ENCODE data around the gene DSCAML1.

Gene DSCAML1

DNA sequence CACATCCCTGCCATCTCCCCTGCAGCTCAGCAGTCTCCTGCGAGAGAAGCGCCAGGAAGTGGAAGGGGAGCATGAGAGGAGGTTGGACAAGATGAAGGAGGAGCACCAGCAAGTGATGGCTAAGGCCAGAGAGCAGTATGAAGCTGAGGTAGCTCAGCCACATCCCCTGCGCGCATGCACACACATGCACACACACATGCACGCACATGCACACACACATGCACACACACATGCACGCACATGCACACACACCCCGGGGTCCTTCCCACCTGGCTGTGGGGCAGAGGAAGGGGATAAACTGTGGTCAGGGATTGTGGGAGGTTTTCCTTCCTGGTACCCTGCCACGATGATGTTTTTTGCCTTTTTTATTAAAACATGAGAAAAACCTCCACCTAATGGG, 404.0 kb downstream of the DSCAML1 start:
- Histone ChIP-seq H4K20me1 (ENCODE audit: insufficient read depth, low read length) (no peaks in the 10 kb centered on the region), H3K4me3 (ENCODE audit: low read depth, low read length, poor library complexity, severe bottlenecking) (no peak overlapping the region), H2AFZ (ENCODE audit: low read length) (no peak overlapping the region), H3K27me3 (ENCODE audit: insufficient read depth, low read length) (no peaks in the 10 kb centered on the region), H3K27ac (ENCODE audit: low read depth, low read length, poor library complexity, severe bottlenecking) (no peak overlapping the region), H3K36me3 (ENCODE audit: insufficient read depth, low read length) (peaks cover 18% of the 10 kb centered on the region), H3K9ac (ENCODE audit: low read length) (no peak overlapping the region), H3K9me3 (ENCODE audit: low read length) (no peaks in the 10 kb centered on the region), H3K9me2 (ENCODE audit: low read depth, low read length) (no peaks in the 10 kb centered on the region), H3K4me2 (ENCODE audit: low read length) (no peak overlapping the region), H3K4me1 (ENCODE audit: insufficient read depth, low read length, severe bottlenecking) (no peaks in the 10 kb centered on the region), H3K79me2 (ENCODE audit: insufficient read depth, low read length) (no peaks in the 10 kb centered on the region), H3F3A (ENCODE audit: insufficient read depth, low read length) (no peaks in the 10 kb centered on the region)
- TF ChIP-seq, protein P1, sequence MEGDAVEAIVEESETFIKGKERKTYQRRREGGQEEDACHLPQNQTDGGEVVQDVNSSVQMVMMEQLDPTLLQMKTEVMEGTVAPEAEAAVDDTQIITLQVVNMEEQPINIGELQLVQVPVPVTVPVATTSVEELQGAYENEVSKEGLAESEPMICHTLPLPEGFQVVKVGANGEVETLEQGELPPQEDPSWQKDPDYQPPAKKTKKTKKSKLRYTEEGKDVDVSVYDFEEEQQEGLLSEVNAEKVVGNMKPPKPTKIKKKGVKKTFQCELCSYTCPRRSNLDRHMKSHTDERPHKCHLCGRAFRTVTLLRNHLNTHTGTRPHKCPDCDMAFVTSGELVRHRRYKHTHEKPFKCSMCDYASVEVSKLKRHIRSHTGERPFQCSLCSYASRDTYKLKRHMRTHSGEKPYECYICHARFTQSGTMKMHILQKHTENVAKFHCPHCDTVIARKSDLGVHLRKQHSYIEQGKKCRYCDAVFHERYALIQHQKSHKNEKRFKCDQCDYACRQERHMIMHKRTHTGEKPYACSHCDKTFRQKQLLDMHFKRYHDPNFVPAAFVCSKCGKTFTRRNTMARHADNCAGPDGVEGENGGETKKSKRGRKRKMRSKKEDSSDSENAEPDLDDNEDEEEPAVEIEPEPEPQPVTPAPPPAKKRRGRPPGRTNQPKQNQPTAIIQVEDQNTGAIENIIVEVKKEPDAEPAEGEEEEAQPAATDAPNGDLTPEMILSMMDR (IDR thresholded peaks at IDR 0.05; ENCODE audit: low read length): no peak
- TF ChIP-seq EZH2 (IDR thresholded peaks at IDR 0.05; ENCODE audit: borderline replicate concordance, low read length): no peak

DNA sequence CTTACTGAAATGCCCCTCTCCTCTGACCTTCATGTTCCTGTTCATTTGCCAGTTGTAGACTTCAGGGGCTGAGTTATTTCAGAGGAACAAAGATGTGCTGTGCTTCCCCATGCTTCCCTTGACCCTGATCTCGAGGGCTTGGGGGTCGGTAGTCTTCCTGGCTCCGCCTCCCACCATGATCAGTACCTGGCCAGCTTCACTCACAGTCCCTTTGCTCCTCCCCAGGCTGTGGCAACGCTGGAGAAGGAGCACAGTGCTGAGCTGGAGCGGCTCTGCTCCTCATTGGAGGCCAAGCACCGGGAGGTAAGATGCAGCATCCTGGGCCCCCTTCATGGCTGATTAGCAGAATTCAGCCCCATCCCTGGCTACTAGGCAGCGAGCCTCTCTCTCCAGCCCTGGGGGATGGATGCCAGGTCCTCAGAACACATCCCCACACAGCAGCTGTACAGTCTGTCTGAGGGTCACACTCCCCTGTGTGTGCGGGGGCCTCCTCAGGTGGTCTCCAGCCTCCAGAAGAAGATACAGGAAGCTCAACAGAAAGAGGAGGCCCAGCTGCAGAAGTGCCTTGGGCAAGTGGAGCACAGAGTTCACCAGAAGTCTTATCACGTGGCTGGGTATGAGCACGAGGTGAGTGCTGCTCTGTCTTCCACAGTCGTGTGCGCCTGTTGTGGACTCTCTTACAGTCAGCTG, 404.9 kb downstream of the DSCAML1 start:
- H3K9ac ChIP-seq (ENCODE audit: low read length): no peak overlapping the region
- H3K4me3 ChIP-seq (ENCODE audit: low read depth, low read length, poor library complexity, severe bottlenecking): no peak overlapping the region
- no peaks in the 10 kb centered on the region for H3F3A ChIP-seq (ENCODE audit: insufficient read depth, low read length)
- H3K9me2 ChIP-seq (ENCODE audit: low read depth, low read length): no peaks in the 10 kb centered on the region
- TF ChIP-seq, protein P1 (IDR thresholded peaks at IDR 0.05; ENCODE audit: low read length): no peak
- no peak for TF ChIP-seq EZH2 (IDR thresholded peaks at IDR 0.05; ENCODE audit: borderline replicate concordance, low read length)
- H3K27ac ChIP-seq (ENCODE audit: low read depth, low read length, poor library complexity, severe bottlenecking): no peak overlapping the region
- no peaks in the 10 kb centered on the region for H3K79me2 ChIP-seq (ENCODE audit: insufficient read depth, low read length)
- H4K20me1 ChIP-seq (ENCODE audit: insufficient read depth, low read length): no peaks in the 10 kb centered on the region
- H3K4me1 ChIP-seq (ENCODE audit: insufficient read depth, low read length, severe bottlenecking): no peaks in the 10 kb centered on the region
- no peak overlapping the region for H3K4me2 ChIP-seq (ENCODE audit: low read length)
- H3K27me3 ChIP-seq (ENCODE audit: insufficient read depth, low read length): no peaks in the 10 kb centered on the region
- peaks cover 13% of the 10 kb centered on the region for H3K36me3 ChIP-seq (ENCODE audit: insufficient read depth, low read length)
- H3K9me3 ChIP-seq (ENCODE audit: low read length): no peaks in the 10 kb centered on the region
- no peak overlapping the region for H2AFZ ChIP-seq (ENCODE audit: low read length)

DNA sequence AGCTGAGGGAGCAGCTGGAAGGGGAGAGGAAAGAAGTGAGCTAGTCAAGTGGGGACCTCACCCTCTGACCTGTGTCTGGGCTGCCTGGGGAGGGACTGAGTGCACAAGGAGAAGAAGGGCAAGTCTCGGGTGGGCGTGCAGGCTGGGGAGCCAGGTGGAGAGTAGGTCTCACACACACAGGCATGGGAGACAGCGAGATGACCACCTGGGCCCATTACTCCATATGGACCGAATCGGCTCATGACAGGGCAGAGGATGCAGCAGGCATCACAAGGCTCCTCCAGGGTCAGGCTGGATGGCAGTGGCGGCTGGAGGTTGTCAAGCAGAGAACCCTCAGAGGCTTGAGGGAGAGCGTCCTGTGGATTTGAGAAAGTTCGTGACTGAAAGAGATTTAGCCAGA, 405.8 kb downstream of the DSCAML1 start:
- Histone ChIP-seq H3K9me3 (ENCODE audit: low read length) (no peaks in the 10 kb centered on the region), H3K9me2 (ENCODE audit: low read depth, low read length) (no peaks in the 10 kb centered on the region), H3K79me2 (ENCODE audit: insufficient read depth, low read length) (no peaks in the 10 kb centered on the region), H3K27me3 (ENCODE audit: insufficient read depth, low read length) (no peaks in the 10 kb centered on the region), H3K4me2 (ENCODE audit: low read length) (no peak overlapping the region), H3F3A (ENCODE audit: insufficient read depth, low read length) (no peaks in the 10 kb centered on the region), H3K36me3 (ENCODE audit: insufficient read depth, low read length) (0 out of 2 replicates have a peak, but pooled peaks cover 6% of the 10 kb centered on the region), H3K4me3 (ENCODE audit: low read depth, low read length, poor library complexity, severe bottlenecking) (no peak overlapping the region), H3K27ac (ENCODE audit: low read depth, low read length, poor library complexity, severe bottlenecking) (no peak overlapping the region), H2AFZ (ENCODE audit: low read length) (no peak overlapping the region), H3K4me1 (ENCODE audit: insufficient read depth, low read length, severe bottlenecking) (no peaks in the 10 kb centered on the region), H3K9ac (ENCODE audit: low read length) (no peak overlapping the region), H4K20me1 (ENCODE audit: insufficient read depth, low read length) (no peaks in the 10 kb centered on the region)
- TF ChIP-seq EZH2 (IDR thresholded peaks at IDR 0.05; ENCODE audit: borderline replicate concordance, low read length): no peak
- TF ChIP-seq, protein P1 (IDR thresholded peaks at IDR 0.05; ENCODE audit: low read length): no peak

Measured in OCI-LY1 (cell line).